GM21526 (cell line): ENCODE results near the gene FSTL4.
"Not testable (repeated sequence)": the region's sequence is repeated elsewhere in the genome, so short reads cannot be mapped to it uniquely, and the experiment has no call there.

ENCODE experiments used
- ATAC-seq: cut with Tn5 transposase; IDR thresholded peaks from one replicate; pipeline ENCODE4 v1.9.1; 2021; ENCODE audit warnings: moderate library complexity; ENCODE audit not compliant: unreplicated experiment, low FRiP score

The FSTL4 gene

GRCh38 chr5:133460172-133460758, 152.1 kb downstream of the FSTL4 start:
- no peak for ATAC-seq

GRCh38 chr5:133459474-133460160, 152.7 kb downstream of the FSTL4 start:
- ATAC-seq = no peak

GRCh38 chr5:133458435-133458834, 153.9 kb downstream of the FSTL4 start:
- ATAC-seq = no peak

GRCh38 chr5:133457439-133458355, 154.6 kb downstream of the FSTL4 start:
- no peak for ATAC-seq

- ATAC-seq = no peak
These were observed 155.4 kb downstream of the FSTL4 start for GRCh38 chr5:133456933-133457402.

GRCh38 chr5:133455676-133456075, 156.7 kb downstream of the FSTL4 start:
- ATAC-seq = no peak

GRCh38 chr5:133454442-133454841, 157.9 kb downstream of the FSTL4 start:
- no peak for ATAC-seq

GRCh38 chr5:133453831-133454230, 158.5 kb downstream of the FSTL4 start:
- no peak for ATAC-seq

- no peak for ATAC-seq
These were observed 159.1 kb downstream of the FSTL4 start for GRCh38 chr5:133453084-133453780.

- ATAC-seq = no peak
These were observed 160.4 kb downstream of the FSTL4 start for GRCh38 chr5:133451926-133452325.

GRCh38 chr5:133450286-133450685, 162.1 kb downstream of the FSTL4 start:
- no peak for ATAC-seq

GRCh38 chr5:133449181-133449580, 163.2 kb downstream of the FSTL4 start:
- ATAC-seq = no peak

- ATAC-seq = no peak
These were observed 165.9 kb downstream of the FSTL4 start for GRCh38 chr5:133446440-133446839.

- no peak for ATAC-seq
These were observed 166.6 kb downstream of the FSTL4 start for GRCh38 chr5:133445744-133446143.

- ATAC-seq = not testable (repeated sequence)
These were observed 167.1 kb downstream of the FSTL4 start for GRCh38 chr5:133445204-133445603.

GRCh38 chr5:133444711-133445110, 167.6 kb downstream of the FSTL4 start:
- ATAC-seq = no peak

- ATAC-seq = no peak
These were observed 171.1 kb downstream of the FSTL4 start for GRCh38 chr5:133441166-133441815.

- ATAC-seq = no peak
These were observed 171.8 kb downstream of the FSTL4 start for GRCh38 chr5:133440467-133441115.

GRCh38 chr5:133439859-133440258, 172.5 kb downstream of the FSTL4 start:
- ATAC-seq = no peak

GRCh38 chr5:133438487-133438886, 173.9 kb downstream of the FSTL4 start:
- no peak for ATAC-seq
